COLO829 (cell line): Measurements from ENCODE around the gene GPC6.

ENCODE experiments used
- DNase-seq: peaks from one replicate; pipeline ENCODE4 v3.0.0; 2012; ENCODE audit warnings: low spot score

The GPC6 gene

GRCh38 chr13:93502987-93503615 is 276.5 kb downstream of the GPC6 start:
- DNase-seq, result no peak

- no peak for DNase-seq
These were observed 278.7 kb downstream of the GPC6 start for GRCh38 chr13:93505104-93505952.

- DNase-seq, result no peak
These were observed 284.4 kb downstream of the GPC6 start for GRCh38 chr13:93511011-93511410.

- no peak for DNase-seq
These were observed 288.7 kb downstream of the GPC6 start for GRCh38 chr13:93515267-93515666.

- no peak for DNase-seq
These were observed 291.1 kb downstream of the GPC6 start for GRCh38 chr13:93517658-93518057.

- DNase-seq, result no peak
These were observed 294.7 kb downstream of the GPC6 start for GRCh38 chr13:93521307-93521706.

- no peak for DNase-seq
These were observed 295.9 kb downstream of the GPC6 start for GRCh38 chr13:93522501-93522900.

- no peak for DNase-seq
These were observed 298.5 kb downstream of the GPC6 start for GRCh38 chr13:93525087-93525486.

GRCh38 chr13:93527748-93528297 is 301.2 kb downstream of the GPC6 start:
- DNase-seq, result no peak

GRCh38 chr13:93529961-93530360 is 303.4 kb downstream of the GPC6 start:
- no peak for DNase-seq

GRCh38 chr13:93534181-93534700 is 307.6 kb downstream of the GPC6 start:
- DNase-seq, result no peak

- DNase-seq, result no peak
These were observed 308.6 kb downstream of the GPC6 start for GRCh38 chr13:93535251-93535650.

- no peak for DNase-seq
These were observed 313.3 kb downstream of the GPC6 start for GRCh38 chr13:93539914-93540313.

GRCh38 chr13:93547886-93548285 is 321.3 kb downstream of the GPC6 start:
- DNase-seq, result no peak

GRCh38 chr13:93549326-93550005 is 322.9 kb downstream of the GPC6 start:
- DNase-seq, result no peak

GRCh38 chr13:93550236-93550635 is 323.6 kb downstream of the GPC6 start:
- no peak for DNase-seq

GRCh38 chr13:93552596-93552995 is 326.0 kb downstream of the GPC6 start:
- no peak for DNase-seq

GRCh38 chr13:93554514-93554913 is 327.9 kb downstream of the GPC6 start:
- no peak for DNase-seq

GRCh38 chr13:93558637-93559036 is 332.0 kb downstream of the GPC6 start:
- DNase-seq, result no peak

- no peak for DNase-seq
These were observed 333.1 kb downstream of the GPC6 start for GRCh38 chr13:93559718-93560117.

GRCh38 chr13:93561576-93562225 is 335.1 kb downstream of the GPC6 start:
- DNase-seq, result no peak

- DNase-seq, result no peak
These were observed 336.1 kb downstream of the GPC6 start for GRCh38 chr13:93562676-93563075.
